ENCODE measurements around the gene LACTB.
"Not testable (repeated sequence)": the region's sequence is repeated elsewhere in the genome, so short reads cannot be mapped to it uniquely, and the experiment has no call there.

The LACTB gene

DNA sequence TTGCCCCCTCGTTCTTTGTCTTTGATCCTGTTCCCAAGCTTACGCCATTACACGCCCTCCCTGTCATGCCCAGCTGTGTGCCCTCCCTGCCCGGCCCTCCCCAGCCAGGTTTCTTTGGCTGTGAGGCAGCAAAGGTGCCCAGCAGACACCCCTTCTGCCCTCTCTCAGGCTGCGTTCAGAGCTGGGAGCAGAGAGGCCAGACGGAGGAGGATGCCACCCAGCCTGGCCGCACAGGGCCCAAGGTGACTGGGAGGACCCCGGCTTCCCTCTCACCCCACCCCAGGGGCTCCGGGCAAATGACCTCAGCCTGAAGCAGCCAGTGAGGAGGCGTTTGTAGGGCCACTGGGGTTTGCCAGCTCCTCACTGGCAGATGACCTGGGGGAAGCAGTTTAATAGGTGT is 30.8 kb upstream of the LACTB start:
- DNase-seq, result no peak

DNA sequence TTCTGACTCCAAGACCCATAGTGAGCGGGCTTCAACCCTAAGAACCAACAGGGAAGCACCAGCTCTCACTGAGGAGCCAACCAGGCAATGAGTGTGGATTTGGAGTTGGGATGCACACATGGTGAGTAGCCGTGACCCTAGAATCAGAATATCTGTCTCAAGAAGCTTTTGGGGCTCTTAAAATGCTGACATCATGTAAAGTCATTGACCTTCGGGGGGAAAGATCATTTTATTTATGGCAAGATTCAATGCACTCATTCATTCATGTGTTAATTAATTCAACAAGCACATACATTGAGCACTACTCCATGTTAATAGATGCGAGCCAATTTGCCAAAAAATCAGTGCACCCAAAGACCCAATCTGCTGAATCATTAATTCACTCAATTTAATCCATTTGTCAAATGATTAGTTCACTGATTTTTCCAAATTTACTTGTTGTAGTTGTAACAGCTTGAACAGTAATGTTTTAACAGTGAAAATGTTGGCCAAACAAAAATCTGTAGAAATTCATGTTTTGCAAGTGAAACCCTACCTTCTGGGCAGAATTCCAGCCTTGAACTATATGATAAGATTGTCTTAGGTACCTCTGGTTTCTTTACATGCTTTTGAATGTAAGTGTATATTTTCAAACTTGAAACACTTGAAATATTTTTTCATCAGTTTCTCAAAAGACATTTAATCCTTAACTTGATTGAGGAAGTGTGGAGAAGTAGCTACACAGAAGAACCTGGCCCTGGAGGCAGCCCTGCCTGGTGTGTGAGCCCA is 29.8 kb upstream of the LACTB start:
- no peak for DNase-seq

DNA sequence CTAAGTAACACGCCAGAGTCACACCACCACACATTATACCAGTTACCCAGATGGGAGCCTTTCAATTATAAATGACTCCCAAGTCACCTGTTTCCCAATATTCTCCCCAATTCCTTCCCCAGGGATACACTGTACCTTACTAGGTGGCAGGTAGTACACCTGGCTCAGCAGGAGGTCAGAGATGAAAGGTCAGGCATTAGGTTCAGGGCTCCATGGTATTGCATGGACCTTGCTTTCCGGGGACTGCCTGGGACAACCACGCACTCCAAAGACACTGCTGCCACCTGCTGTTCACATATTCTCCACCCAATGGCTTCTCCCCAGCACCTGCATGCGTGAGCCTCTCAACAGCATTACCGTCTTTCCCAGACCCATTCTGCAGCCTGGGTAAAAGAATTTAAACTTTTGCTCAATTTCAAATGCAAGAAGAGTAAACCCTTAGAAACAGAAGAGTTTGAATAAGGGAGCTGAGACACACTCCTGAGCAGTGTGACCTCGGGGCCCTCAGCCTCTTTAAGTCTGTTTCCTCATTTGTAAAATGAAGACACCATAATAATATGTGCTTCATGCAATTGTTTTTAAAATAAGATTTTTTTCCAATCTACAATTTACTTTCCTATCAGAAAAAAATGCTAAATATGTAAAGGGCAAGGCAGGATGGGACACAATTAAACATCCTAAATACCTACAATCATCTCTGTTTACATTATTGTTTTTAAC is 28.0 kb upstream of the LACTB start:
- DNase-seq, result peak; percentile 71

DNA sequence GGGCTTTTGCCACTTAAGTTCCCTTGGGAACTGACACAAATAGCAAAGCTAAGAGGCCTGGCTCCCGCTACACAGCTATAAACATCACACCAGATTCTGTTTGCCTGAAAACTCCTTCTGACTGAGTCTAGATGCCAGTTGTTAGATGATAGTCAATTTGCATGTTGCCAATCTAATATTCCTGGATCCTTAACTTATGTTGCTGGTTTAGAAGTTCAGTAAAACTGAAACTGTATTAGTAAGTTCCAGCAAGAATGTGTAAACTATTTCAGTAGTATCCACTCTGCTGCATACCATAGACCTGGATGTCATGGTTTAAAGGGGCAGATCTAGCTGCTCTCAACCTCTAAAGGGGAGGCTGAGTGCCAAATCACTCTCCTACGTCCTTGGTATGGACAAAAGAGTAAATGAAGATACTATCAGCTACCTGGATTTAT is 27.1 kb upstream of the LACTB start:
- DNase-seq, result peak; percentile 80

DNA sequence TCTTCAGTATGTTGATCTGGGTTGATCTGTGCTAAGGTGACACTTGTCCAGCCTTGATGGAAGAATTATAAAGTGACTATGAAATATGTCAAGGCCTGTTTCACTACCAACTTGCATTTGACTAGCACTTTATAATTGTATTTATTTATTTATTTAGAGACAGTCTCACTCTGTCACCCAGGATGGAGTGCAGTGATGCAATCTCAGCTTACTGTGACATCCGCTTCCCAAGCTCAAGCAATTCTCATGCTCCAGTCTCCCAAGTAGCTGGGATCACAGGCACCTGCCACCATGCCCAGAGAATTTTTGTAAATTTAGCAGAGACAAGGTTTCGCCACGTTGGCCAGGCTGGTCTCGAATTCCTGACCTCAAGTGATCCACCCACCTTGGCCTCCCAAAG is 25.5 kb upstream of the LACTB start:
- DNase-seq, result no peak

DNA sequence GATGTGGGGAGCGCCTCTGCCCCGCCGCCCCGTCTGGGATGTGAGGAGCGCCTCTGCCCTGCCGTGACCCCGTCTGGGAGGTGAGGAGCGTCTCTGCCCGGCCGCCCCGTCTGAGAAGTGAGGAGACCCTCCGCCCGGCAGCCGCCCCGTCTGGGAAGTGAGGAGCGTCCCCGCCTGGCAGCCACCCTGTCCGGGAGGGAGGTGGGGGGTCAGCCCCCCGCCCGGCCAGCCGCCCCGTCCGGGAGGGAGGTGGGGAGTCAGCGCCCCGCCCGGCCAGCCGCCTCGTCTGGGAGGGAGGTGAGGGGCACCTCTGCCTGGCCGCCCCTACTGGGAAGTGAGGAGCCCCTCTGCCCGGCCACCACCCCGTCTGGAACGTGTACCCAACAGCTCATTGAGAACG is 22.8 kb upstream of the LACTB start:
- not testable (repeated sequence) for DNase-seq

DNA sequence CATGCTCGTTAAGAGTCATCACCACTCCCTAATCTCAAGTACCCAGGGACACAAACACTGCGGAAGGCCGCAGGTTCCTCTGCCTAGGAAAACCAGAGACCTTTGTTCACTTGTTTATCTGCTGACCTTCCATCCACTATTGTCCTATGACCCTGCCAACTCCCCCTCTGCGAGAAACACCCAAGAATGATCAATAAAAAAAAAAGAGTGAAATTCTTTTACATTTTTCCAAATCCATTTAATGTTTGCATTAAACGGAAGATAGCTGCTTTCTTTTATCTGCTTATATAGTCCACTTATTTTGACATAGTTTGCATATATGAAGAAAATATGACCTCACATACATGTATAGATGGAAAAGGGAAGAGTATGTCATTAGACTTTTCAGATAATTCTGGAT is 22.1 kb upstream of the LACTB start:
- DNase-seq, result not testable (repeated sequence)

DNA sequence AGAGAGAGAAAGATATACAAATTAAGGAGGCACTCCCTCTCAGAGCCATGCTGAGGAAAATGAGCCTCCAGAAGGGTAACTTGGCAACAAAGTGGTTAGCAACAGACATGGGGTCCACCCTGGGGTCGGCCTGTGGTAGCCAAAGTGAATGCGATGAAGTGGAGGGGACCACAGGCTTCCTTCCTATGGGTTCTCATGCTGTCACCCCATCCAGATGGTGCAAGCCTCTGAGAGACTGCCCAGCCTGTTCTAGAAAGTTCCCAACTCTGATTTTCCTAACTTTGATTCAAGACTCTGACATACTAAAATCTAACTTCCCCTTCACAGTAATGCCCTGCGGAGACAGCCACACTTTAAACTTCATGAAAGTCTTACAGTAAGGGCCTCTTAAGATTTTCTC is 18.2 kb upstream of the LACTB start:
- DNase-seq, result no peak

DNA sequence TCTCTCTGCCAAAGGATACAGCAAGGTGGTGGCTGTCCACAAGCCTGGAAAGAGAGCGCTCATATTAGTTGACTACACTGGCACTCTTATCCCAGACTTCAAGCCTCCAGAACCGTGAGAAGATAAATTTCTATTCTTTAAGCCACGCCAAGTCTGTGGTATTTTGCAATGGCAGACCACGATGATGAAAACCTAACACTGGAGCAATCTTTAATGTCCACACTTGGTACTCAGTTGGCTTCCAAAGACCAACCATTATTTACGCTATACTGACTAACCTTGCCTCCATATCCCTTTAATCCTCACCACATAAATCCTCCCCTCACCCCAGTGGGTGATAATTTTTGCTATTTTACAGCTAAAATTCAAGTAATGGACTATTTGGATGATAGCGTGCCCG is 16.9 kb upstream of the LACTB start:
- DNase-seq, result peak; percentile 89

DNA sequence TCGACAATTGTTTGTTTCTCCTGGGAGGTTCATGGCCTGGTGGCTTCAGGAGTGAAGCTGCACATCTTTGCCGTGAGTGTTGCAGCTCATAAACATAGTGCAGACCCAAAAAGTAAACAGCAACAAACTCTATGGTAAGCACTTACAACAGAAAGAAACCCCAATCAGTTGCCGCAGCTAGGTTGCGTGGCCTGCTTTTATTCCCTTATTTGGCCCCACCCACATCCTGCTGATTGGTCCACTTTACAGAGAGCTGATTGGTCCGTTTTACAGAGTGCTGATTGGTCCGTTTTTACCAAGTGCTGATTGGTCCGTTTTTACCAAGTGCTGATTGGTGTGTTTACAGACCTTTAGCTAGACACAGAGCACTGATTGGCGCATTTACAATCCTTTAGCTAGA is 16.3 kb upstream of the LACTB start:
- DNase-seq, result not testable (repeated sequence)

DNA sequence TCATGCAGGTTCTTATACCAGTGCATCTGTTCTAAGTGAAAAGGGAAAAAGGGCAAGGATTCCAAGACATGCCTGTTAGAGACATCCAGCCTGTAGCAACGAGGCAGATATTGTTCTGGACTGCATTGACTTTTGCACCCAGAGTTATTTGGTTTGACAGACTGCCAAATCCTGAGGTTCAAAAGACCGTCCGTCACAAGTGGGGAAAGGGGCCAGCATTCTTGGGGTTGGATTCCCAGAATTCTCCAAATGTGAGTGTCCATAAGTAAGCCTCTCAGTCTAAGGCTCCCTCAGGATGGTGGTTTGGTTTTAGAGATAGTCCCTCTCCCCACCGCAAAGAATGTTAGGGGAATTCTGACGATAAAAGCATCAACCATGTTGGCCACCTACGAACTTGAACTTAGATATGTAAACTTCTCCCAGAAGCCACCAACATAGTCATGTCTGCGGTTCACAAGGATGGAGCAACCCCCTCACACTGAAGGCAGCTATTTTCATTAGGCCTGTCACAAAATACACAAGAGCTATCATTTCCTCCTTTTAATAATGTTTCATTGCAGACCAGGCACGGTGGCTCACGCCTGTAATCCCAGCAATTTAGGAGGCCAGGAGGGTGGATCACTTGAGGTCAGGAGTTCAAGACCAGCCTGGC is 13.6 kb upstream of the LACTB start:
- peak; percentile 100 for DNase-seq

DNA sequence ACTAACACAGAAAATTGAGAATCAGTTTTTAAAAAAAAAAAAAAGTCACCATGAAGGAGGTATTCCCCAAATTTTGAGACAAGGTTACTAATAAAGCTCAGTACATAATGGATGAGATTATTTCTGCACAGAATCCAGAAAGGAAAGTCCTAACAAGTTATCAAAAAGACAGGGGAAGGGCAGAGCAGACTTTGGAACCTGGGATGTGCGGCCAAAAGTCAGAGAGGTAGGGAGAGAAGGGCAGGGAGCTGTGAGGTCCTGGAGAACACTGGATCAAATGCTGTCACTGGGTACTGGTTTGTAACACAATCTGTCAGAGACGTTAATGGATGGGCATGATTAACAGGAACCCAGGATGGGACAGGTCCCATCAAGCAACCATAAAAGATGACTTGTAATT is 12.2 kb upstream of the LACTB start:
- no peak for DNase-seq

DNA sequence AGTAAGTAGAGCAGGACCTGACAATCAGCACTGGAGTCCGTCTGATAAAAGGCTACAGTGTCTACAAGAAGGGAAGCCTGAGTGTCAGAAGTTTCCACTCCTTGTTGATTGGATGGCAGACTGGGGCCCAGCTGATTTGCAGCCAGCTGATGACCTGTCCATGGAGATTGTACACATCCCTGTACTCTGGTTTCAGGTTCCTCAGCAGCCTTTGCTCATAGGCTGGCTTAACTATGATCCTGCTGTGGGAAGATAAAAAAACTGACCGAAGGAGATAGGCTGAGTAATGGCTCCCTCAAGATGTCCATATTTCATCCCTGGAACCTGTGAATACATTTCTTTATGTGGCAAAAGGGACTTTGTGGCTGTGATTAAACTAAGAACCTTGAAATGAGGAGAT is 11.7 kb upstream of the LACTB start:
- DNase-seq, result no peak

DNA sequence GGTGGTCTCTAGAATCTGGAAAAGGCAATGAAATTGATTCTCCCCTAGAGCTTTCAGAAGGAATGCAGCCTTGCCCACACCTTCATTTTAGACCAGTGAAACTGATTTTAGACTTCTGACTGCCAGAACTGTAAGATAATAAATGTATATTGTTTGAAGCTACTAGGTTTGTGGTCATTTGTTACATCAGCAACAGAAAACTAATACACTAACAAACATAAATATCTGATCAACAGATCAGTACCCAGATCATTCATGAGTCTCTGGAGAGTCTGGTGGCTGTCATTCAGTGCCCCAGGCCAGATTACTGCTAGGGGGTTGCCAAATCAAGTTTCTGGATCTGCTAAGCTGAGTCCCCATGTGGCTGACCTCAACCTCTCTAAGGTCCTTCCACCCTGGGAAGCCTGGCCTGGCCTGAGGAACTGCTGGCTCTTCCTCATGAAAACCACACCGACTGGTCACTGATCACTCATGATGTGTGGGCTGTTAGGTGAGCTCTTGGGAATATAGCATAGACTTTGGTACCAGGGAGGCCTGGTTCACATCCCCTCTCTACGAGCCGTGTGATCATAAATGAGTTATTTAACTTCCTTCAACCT is 11.1 kb upstream of the LACTB start:
- no peak for DNase-seq

DNA sequence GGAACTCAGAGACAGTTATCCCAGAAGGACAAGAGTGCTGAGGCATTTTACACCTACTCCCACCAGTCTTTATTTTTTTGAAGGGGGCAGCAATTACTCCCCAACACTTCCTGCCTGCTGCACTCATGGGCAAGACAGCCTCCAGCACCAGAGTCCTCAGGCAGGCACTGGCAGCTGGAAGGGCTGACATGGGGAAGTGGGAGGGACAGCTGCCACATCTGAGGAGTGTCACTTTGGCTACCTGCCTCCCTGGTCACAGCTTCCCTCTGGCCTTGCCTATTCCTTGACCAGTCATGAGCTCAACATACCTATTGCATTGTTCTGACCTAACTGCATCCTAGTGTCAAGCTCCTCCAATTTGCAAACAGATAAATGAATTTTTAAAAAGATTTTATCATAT is 10.2 kb upstream of the LACTB start:
- DNase-seq, result no peak

DNA sequence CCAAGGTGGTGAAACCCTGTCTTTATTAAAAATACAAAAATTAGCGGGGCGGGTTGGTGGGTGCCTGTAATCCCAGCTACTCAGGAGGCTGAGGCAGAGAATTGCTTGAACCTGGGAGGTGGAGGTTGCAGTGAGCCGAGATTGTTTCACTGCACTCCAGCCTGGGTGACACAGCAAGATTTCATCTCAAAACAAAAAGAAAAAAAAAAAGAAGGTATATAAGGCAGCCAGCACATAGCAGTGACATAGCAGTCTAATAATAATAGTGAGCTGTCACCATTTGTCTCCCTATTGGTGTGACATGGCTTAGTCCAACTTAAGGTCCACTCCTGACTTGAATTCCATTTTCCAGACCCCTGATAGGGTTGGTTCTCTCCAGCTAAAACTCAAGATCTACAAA is 8.8 kb upstream of the LACTB start:
- no peak for DNase-seq

DNA sequence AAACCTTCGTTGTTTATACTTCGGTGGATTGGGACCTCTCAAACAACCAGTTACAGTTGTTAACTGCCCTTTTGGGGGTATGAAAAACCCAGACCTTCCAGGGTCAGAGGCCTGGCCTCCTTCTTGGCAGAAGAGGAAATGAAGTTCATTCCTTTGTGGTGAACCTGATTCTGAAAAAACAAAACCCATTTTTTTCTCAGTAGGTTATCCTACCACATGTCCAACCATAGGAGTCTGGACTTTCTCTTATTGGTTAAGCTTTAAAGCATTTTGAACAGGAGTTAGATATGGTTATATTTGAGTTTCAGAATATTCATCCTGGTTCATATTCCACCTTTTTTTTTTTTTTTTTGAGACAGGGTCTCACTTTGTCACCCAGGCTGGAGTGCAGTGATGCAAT is 7.2 kb upstream of the LACTB start:
- DNase-seq, result no peak

DNA sequence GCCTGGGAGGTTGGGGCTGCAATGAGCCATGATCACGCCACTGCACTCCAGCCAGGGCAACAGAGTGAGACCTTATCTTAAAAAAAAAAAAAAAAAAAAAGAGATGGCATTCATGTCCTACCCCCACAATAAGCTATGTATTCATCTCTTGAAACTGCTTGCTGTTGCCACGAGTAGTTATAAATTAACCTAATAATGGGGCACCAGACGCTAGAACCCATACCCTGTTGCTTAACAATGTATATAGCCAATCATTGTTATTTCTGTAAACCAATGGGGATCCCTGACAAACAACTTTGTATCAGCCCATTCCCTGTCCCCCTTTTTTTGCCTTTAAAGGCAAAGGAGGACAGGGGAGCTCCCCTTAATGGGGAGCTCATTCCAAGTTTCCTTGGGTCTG is 2.8 kb upstream of the LACTB start:
- no peak for DNase-seq

DNA sequence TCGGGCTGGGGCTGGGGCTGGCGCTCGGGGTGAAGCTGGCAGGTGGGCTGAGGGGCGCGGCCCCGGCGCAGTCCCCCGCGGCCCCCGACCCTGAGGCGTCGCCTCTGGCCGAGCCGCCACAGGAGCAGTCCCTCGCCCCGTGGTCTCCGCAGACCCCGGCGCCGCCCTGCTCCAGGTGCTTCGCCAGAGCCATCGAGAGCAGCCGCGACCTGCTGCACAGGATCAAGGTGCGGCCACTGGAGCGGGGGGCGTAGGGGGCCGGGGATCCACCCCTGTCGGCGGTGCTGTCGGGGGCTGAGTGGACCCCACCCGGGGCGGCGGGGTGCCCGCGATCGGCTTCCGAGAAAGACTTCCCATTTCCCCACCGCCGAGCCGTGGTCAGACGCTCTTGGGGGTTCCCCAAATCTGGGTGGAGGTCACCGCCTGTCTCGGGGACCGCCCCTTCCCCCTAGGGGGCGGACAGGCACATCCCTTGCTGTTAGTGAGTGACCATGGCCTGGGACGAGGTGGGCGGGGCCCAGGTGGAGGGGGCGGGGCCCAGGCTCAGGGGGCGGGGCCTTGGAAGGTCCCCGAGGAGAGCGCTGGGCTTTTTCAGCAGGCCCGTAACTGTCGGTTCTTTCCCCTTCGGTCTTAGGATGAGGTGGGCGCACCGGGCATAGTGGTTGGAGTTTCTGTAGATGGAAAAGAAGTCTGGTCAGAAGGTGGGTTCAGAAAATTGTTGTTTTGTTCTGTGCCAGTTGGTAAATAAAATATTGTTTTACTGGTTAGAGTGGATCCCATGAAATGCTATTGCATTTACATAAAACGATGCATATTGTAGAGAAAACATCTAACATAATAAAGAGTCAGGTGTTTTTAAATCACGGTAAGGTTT is 578 bp downstream of the LACTB start:
- peak; percentile 70 for DNase-seq

DNA sequence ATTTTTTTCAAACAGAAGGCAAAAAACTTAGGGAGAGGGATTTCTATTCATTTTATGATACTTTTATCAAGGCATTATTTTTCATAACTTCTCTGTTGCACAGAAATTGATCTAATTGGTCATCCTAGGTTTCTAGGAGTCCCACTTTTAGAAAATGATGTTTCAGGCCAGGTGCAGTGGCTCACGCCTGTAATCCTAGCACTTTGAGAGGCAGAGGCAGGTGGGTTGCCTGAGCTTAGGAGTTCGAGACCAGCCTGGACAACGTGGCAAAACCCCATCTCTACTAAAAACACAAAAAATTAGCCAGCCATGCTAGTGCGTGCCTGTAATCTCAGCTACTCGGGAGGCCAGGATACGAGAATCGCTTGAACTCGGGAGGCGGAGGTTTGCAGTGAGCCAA is 2.8 kb downstream of the LACTB start:
- DNase-seq, result no peak

DNA sequence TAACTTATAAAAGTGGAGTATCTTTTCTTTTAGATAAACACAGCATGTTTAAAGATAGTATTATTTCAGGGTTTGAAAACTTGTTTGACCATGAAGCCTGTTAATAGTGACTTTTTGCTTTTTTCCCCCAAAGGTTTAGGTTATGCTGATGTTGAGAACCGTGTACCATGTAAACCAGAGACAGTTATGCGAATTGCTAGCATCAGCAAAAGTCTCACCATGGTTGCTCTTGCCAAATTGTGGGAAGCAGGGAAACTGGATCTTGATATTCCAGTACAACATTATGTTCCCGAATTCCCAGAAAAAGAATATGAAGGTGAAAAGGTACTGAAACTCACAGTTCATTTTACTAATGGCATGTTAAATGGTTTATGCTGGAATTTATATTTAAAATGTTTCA is 5.1 kb downstream of the LACTB start:
- no peak for DNase-seq

DNA sequence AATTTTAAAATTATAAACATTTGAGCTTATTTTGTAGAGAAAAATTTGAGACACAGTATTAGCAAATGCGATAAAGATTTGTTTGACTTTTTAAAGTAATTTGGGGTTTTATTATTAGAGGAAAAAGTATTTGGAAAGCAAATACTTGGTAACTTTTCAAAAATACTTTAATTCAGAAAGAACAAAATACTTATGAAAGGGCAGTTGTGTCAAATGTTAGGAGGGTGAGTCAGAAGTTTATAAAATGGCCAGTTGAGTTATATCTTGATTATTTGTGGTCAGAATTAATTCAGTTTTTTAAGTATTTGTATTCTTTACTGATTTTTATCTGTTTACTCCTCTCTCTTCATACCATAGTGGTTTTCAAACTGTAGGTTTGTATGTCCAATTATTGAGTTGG is 12.1 kb downstream of the LACTB start:
- DNase-seq, result peak; percentile 39
